ENCODE data around the gene VASP.

The VASP gene

GRCh38 chr19:45473367-45473681 is 34.0 kb upstream of the VASP start:
- no peak overlapping the region for H3K27ac ChIP-seq
- no peak for DNase-seq (ENCODE audit: low read depth, low spot score)

GRCh38 chr19:45473682-45474605 is 33.3 kb upstream of the VASP start:
- H3K27ac ChIP-seq = no peak overlapping the region
- no peak for DNase-seq (ENCODE audit: low read depth, low spot score)

GRCh38 chr19:45474606-45475521 is 32.4 kb upstream of the VASP start:
- H3K27ac ChIP-seq = no peak overlapping the region
- DNase-seq (ENCODE audit: low read depth, low spot score) = no peak

GRCh38 chr19:45475537-45476291 is 31.6 kb upstream of the VASP start:
- no peak overlapping the region for H3K27ac ChIP-seq
- no peak for DNase-seq (ENCODE audit: low read depth, low spot score)

GRCh38 chr19:45476304-45476703 is 31.0 kb upstream of the VASP start:
- no peak for DNase-seq (ENCODE audit: low read depth, low spot score)
- no peak overlapping the region for H3K27ac ChIP-seq

- H3K27ac ChIP-seq = no peak overlapping the region
- no peak for DNase-seq (ENCODE audit: low read depth, low spot score)
Observed at GRCh38 chr19:45477186-45477585, 30.1 kb upstream of the VASP start.

GRCh38 chr19:45477713-45478453 is 29.4 kb upstream of the VASP start:
- peak; percentile 68 for DNase-seq (ENCODE audit: low read depth, low spot score)

GRCh38 chr19:45478454-45479238 is 28.6 kb upstream of the VASP start:
- peak overlapping the region; percentile 97 for H3K27ac ChIP-seq

More at GRCh38 chr19:45477713-45478453, 29.4 kb upstream of the VASP start:
- H3K27ac ChIP-seq = peak overlapping the region; percentile 97

GRCh38 chr19:45483033-45483432 is 24.2 kb upstream of the VASP start:
- H3K27ac ChIP-seq = no peak overlapping the region
- no peak for DNase-seq (ENCODE audit: low read depth, low spot score)

More at GRCh38 chr19:45478454-45479238, 28.6 kb upstream of the VASP start:
- peak; percentile 62 for DNase-seq (ENCODE audit: low read depth, low spot score)

- peak overlapping the region; percentile 33 for H3K27ac ChIP-seq
Observed at GRCh38 chr19:45484273-45484945, 22.9 kb upstream of the VASP start.

GRCh38 chr19:45485305-45486077 is 21.8 kb upstream of the VASP start:
- DNase-seq (ENCODE audit: low read depth, low spot score) = peak; percentile 70
- peak overlapping the region; percentile 33 for H3K27ac ChIP-seq

More at GRCh38 chr19:45484273-45484945, 22.9 kb upstream of the VASP start:
- DNase-seq (ENCODE audit: low read depth, low spot score) = no peak

- no peak overlapping the region for H3K27ac ChIP-seq
- no peak for DNase-seq (ENCODE audit: low read depth, low spot score)
Observed at GRCh38 chr19:45488708-45489107, 18.6 kb upstream of the VASP start.

GRCh38 chr19:45489216-45489855 is 17.9 kb upstream of the VASP start:
- no peak for DNase-seq (ENCODE audit: low read depth, low spot score)
- H3K27ac ChIP-seq = no peak overlapping the region

GRCh38 chr19:45492137-45492626 is 15.1 kb upstream of the VASP start:
- no peak for DNase-seq (ENCODE audit: low read depth, low spot score)
- no peak overlapping the region for H3K27ac ChIP-seq

- DNase-seq (ENCODE audit: low read depth, low spot score) = no peak
- no peak overlapping the region for H3K27ac ChIP-seq
Observed at GRCh38 chr19:45492627-45493470, 14.4 kb upstream of the VASP start.

All from epithelial cell of prostate (primary cell).